ENCODE measurements around the gene SMARCE1.

SMARCE1 gene

GRCh38 chr17:40645943-40646342 is 1.7 kb downstream of the SMARCE1 start:
- DNase-seq (ENCODE audit: low read depth in 2 of 2): no peak

- DNase-seq (ENCODE audit: low read depth in 2 of 2): no peak
Observed at GRCh38 chr17:40645291-40645690, 2.3 kb downstream of the SMARCE1 start.

- DNase-seq (ENCODE audit: low read depth in 2 of 2): no peak
Observed at GRCh38 chr17:40637931-40638330, 9.7 kb downstream of the SMARCE1 start.

GRCh38 chr17:40633871-40634270 is 13.7 kb downstream of the SMARCE1 start:
- DNase-seq (ENCODE audit: low read depth in 2 of 2): no peak

GRCh38 chr17:40632216-40632615 is 15.4 kb downstream of the SMARCE1 start:
- no peak for DNase-seq (ENCODE audit: low read depth in 2 of 2)

- DNase-seq (ENCODE audit: low read depth in 2 of 2): no peak
Observed at GRCh38 chr17:40629842-40630241, 17.8 kb downstream of the SMARCE1 start.

- no peak for DNase-seq (ENCODE audit: low read depth in 2 of 2)
Observed at GRCh38 chr17:40625311-40625710, 22.3 kb downstream of the SMARCE1 start.

GRCh38 chr17:40623419-40624210 is 24.0 kb downstream of the SMARCE1 start:
- DNase-seq (ENCODE audit: low read depth in 2 of 2): no peak

GRCh38 chr17:40622509-40622928 is 25.1 kb downstream of the SMARCE1 start:
- DNase-seq (ENCODE audit: low read depth in 2 of 2): no peak

- DNase-seq (ENCODE audit: low read depth in 2 of 2): no peak
Observed at GRCh38 chr17:40621578-40621977, 26.0 kb downstream of the SMARCE1 start.

- no peak for DNase-seq (ENCODE audit: low read depth in 2 of 2)
Observed at GRCh38 chr17:40621019-40621418, 26.6 kb downstream of the SMARCE1 start.

- DNase-seq (ENCODE audit: low read depth in 2 of 2): no peak
Observed at GRCh38 chr17:40618754-40619625, 28.6 kb downstream of the SMARCE1 start.

GRCh38 chr17:40617678-40618240 is 29.9 kb downstream of the SMARCE1 start:
- no peak for DNase-seq (ENCODE audit: low read depth in 2 of 2)

- DNase-seq (ENCODE audit: low read depth in 2 of 2): no peak
Observed at GRCh38 chr17:40616592-40616991, 31.0 kb downstream of the SMARCE1 start.

GRCh38 chr17:40615841-40616476 is 31.7 kb downstream of the SMARCE1 start:
- DNase-seq (ENCODE audit: low read depth in 2 of 2): no peak

- no peak for DNase-seq (ENCODE audit: low read depth in 2 of 2)
Observed at GRCh38 chr17:40615068-40615840, 32.4 kb downstream of the SMARCE1 start.

- DNase-seq (ENCODE audit: low read depth in 2 of 2): no peak
Observed at GRCh38 chr17:40614431-40615067, 33.1 kb downstream of the SMARCE1 start.

GRCh38 chr17:40613467-40614154 is 34.0 kb downstream of the SMARCE1 start:
- DNase-seq (ENCODE audit: low read depth in 2 of 2): no peak

- peak in 1 of 2 donors; percentile 39 for DNase-seq (ENCODE audit: low read depth in 2 of 2)
Observed at GRCh38 chr17:40612599-40613244, 34.9 kb downstream of the SMARCE1 start.
